ENCODE measurements around the gene NEK7.
"Not testable (repeated sequence)": the region's sequence is repeated elsewhere in the genome, so short reads cannot be mapped to it uniquely, and the experiment has no call there.

NEK7 gene

DNA sequence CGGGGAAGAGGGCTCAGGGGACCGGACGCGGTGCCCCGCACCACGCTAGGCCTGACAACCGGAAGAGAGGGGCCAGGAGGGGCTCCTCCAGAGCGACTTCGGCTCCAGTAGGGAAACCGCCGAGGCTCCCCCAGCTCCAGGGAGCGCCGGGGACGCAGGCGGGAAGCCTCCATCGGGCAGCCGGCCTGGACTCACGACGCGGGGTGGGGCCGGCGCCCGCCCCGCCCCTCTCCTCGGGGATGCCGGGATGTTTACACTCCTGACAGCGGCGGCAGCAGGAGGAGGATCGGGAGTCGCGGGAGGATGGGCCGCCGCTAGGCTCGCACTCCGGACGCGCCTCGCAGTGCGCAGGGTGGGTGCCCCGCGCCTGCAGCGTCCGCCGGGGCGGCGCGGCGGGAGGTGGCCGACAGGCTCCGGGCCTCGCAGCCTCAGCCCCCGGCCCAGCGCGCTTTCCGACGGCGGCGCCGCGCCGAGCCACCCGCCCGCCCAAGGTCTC lies at the start of gene NEK7:
Gene NEK7 (plus strand): TSS at position 254 of the 496 bp plus-strand sequence. CDS start 75,583 bp downstream, outside the sequence.
- DNase-seq (ENCODE audit: extremely low read depth in 1 of 2, low read depth in 1 of 2), result peak in 1 of 2 donors; percentile 36

DNA sequence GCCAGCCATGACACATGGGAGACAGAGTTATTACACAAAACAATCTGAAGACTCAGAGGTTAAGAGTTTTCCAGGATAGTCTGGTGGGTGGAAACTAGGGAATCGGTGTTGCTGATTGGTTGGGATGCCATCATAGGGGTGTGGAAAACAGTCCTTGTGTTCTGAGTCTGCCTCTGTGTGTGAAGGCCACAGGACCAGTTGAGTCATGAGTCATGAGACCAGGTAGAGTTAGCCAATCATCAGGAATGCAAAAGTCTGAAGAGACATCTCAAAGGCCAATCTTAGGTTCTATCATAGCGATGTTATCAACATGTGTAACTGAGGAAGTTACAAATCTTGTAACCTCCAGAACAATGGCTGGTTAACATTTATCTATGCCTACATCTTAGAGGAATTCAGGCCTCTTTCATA lies 49.7 kb upstream of the NEK7 start:
- no peak for DNase-seq (ENCODE audit: extremely low read depth in 1 of 2, low read depth in 1 of 2)

DNA sequence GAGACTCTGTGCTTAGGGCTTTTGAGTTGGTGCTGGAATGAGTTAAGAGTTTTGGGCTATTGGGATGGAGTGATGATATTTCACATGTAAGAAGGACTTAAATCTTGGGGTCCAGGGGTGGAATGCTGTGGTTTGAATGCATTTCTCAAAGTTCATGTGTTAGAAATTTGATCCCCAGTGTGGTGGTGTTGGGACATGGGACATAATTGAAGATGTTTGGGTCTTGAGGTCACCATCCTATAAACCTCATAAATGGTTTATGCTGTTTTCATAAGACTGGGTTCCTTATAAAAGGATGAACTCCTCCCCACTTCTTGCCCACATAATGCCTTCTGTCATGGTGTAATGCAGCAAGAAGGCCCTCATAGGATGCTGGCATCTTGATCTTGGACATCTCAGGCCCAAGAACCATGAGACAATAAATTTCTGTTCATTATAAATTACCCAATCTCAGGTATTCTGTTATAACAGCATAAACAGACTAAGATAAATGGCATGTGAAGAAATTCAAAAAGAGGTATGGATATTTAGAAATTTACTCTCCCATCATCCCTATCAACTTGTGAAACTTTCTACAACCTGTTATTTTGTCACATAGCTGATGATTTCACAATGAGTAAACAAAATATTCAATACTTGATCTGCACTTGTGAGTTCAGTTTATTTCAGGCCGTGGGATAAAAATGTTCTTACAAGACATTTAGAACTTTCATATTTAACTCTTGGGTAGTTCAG lies 48.0 kb upstream of the NEK7 start:
- no peak for DNase-seq (ENCODE audit: extremely low read depth in 1 of 2, low read depth in 1 of 2)

DNA sequence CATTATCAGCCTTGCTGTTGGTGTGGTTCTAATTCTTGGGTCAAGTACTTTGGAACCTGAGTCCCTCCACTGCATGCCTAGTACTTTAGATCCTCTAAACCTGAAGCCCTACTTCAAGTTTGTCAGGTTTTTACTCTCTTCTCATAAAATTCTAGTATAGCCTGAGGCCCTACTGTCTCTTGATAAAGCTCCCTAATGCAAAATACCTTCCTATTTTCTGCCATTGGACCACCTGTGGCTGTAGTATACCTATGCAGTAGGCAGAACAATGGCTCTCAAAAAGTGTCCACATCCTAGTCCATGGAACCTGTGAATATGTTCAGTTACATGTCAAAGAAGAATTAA lies 47.5 kb upstream of the NEK7 start:
- no peak for DNase-seq (ENCODE audit: extremely low read depth in 1 of 2, low read depth in 1 of 2)

DNA sequence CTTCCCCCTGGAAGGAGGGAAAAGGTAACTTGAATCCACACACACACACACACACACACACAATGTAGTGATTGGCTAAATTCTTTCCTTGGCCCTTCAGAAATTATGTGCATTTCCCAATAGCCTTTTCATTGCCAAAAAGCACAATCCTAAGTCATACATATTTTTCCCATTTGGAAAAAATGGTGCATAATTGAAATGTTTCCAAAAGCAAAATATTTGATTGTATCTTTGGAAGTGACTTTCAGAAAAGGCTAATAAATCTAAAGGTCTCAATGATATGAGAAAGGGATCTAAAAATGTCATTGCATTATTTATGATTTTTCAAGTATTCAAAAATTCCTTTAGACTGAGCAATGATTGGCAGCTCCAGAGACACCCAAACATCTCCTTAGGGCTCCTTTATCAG lies 43.5 kb upstream of the NEK7 start:
- DNase-seq (ENCODE audit: extremely low read depth in 1 of 2, low read depth in 1 of 2), result no peak

DNA sequence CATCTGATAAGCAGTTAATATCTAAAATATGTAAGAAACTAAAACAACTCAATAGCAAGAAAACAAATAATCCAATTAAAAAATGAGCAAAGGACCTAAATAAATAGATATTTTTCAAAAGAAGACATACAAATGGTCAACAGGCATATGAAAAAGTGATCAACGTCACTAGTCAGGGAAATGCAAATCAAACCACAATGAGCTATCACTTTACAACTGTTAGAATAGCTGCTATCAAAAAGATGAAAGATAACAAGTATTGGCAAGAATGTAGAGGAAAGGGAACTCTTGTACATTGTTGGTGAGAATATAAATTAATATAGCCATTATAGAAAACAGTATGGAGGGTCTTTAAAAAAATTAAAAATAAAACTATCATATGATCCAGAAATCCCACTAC lies 40.7 kb upstream of the NEK7 start:
- DNase-seq (ENCODE audit: extremely low read depth in 1 of 2, low read depth in 1 of 2), result no peak

DNA sequence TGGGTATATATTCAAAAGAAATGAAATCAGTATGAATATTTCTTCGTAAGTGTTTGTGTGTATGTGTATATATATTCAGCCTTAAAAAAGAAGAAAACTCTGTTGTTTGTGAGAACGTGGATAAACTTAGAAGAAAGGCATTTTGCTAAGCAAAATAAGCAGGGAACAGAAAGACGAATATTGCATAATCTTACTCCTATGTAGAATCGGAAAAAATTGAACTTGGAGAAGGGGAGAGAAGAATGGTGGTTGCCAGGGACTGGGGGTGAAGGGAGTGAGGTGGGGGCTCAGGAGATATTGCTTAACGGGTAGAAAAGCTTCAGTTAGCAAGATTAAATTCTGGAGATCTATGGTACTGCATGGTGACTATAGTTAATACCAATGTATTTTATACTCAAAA lies 40.3 kb upstream of the NEK7 start:
- no peak for DNase-seq (ENCODE audit: extremely low read depth in 1 of 2, low read depth in 1 of 2)

DNA sequence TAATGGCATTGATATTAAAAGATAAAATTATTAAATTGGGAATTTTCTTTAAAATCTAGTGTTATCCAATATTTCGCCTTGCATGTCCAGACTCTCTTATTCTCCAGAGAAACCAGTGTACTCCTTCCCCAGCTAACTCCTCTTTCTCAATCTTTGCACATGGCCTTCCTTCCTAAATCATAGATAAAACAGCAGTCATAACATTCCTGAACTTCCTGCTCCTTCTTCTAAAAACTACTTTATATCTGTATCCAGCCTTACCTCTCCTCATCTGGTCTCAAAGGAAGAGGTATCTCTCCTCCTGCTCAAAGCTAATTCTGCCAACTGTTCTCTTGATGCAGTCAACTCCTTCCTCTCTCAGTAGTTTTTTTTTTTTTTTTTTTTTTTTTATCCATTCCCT lies 39.5 kb upstream of the NEK7 start:
- no peak for DNase-seq (ENCODE audit: extremely low read depth in 1 of 2, low read depth in 1 of 2)

DNA sequence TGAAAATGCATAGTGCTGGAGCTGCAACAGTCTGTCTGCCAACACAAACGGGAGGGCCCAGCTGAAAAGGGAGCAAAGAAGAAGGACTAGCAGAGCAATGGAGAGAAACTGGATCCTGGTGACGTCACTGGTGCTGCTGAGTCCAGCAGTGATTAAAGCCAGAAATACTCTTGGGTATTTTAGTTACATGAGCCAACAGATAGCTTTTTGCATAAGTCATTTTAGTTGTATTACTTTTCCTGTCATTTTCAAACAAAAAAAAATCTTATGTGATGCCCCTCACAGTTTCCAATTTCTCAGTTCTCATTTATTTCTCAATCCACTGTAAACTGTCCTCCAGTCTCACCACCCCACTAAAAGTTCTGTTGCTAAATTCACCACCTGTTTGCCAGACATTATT lies 38.7 kb upstream of the NEK7 start:
- no peak for DNase-seq (ENCODE audit: extremely low read depth in 1 of 2, low read depth in 1 of 2)

DNA sequence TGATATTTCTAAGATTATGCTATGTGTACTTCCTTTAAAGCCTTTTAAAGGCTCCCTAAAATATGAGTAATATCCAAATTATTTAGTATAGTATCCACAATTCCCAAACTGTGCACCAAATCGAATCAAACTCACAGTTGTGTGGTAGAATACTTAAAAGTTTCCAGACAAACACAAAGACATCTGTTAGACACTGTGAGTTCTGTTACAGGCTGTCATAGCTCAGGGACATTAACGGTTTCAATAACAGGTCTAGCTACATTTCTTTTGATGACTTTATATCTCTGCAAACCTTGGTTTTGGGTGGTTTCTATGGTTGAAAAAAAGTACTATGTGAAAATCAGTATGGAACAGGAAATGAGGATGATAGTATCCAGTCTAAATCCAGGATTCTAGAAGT lies 36.9 kb upstream of the NEK7 start:
- DNase-seq (ENCODE audit: extremely low read depth in 1 of 2, low read depth in 1 of 2), result no peak

DNA sequence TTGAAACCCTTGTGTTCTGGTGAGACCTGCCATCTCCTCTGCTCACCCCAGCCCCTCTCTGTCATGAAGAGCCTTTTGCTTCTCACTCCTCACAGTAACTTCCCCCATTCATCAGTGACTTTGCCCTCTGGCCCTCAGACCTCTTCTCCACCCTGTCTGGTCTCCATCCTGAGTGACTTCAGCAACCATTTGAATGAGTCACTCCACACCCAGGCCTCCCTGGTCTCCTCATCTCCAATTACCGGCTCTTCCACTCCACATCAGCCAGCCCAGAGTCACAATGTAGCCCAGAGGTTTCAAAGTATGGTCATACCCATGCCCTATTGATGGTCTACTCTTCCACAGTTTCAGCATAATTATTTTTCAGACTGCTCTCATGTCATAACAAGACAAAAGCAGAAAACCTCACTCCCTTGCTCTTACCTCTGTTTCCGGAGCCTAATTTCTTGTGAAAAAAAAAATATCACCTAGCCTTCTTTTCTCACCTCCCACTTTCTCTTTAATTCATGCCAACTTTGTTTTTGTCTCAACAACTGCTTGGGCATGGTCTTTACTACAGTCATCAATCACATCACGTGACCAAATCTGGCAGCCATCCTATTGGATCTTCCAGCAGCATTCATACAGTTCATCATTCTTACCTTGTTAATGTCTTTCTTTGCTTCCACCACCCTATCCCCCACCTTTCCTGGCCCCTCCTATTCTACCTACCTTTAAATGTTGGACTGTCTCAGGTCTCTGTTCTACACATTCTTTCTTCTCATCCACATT lies 35.6 kb upstream of the NEK7 start:
- DNase-seq (ENCODE audit: extremely low read depth in 1 of 2, low read depth in 1 of 2), result no peak

DNA sequence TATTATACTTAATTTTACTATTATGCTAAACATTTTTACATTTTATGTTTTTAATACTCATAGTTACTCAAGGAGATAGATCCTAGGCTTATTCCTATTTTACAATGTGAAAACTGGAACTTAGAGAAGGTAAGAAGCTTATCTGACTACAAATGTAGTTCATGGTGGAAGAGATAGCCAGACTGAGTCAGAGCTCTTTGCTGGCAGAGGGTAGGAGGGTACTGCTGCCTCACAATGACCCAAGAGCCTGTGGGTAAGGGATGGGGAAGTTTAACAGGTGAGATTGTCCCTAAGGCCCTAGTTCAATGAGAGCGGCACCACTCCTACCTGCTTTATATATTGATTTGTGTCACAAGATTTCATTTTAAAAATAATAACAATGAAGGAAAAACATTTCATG lies 34.1 kb upstream of the NEK7 start:
- no peak for DNase-seq (ENCODE audit: extremely low read depth in 1 of 2, low read depth in 1 of 2)

DNA sequence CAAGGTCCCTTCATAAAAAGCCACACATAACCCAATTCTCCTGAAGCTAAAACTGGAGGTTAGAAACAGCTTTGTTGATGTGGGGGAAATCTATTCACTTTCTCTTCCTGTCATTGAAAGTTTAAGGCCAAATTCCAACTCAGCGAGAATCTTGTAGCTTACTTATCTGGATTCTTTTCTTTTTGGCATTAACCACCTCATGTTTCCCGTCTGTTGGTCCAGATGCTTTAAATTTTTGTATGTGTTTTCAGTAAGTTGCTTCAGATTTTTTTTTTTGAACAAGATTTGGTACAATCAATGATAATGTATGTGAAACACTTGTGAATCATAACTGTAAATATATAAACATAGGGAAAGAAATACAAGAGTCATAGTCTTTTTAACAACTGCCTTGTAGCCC lies 33.7 kb upstream of the NEK7 start:
- no peak for DNase-seq (ENCODE audit: extremely low read depth in 1 of 2, low read depth in 1 of 2)

DNA sequence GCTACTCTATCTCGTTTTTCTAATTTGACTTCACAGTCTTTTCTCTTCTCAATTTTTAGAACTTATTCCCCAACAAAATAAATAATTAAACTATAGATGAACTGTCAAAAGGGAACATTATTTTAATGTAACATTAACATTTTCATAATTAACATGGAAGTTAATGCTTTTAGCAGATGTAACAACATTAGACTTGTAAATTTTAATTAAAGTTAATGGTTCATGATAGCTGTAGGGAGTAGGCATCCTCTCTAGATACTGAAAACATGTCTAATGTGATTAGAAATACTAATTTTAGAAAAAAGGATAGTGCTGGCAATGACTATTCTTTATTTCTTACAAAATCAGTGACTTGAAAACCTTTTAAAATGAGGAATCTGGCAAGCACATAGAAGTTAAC lies 32.1 kb upstream of the NEK7 start:
- DNase-seq (ENCODE audit: extremely low read depth in 1 of 2, low read depth in 1 of 2), result no peak

DNA sequence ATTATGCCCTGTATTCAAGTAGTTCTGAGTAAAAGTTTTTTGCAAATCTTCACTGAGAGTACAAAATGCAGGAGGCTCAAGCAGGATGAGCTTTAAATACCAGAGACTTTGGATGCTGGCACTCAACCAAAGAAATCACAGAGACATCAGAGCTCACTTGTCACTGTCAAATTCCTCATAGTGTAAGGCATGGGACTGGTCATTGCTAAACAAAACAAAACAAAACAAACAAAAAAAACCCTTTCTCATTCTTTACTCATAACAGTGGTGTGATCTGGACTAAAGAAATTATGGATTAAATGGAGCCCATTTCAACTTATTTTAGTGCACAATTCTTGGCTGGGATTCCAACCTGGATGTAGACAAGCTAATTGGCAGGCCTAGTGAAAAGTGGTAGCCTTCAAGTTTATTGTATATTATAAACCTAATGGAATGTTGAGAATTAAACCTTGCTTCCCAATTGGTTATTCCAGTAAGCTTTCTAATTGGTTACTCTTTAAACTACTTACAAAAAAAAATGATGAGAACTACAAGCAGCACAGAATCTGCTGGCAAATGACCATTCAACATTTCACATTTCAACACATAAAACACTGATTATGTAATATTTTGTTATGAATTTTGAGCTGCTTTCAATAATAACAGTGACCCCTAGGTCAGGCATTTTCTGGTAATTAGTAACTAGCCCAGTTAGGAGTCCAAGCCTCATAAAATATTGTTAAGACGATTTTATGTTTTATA lies 30.6 kb upstream of the NEK7 start:
- no peak for DNase-seq (ENCODE audit: extremely low read depth in 1 of 2, low read depth in 1 of 2)

DNA sequence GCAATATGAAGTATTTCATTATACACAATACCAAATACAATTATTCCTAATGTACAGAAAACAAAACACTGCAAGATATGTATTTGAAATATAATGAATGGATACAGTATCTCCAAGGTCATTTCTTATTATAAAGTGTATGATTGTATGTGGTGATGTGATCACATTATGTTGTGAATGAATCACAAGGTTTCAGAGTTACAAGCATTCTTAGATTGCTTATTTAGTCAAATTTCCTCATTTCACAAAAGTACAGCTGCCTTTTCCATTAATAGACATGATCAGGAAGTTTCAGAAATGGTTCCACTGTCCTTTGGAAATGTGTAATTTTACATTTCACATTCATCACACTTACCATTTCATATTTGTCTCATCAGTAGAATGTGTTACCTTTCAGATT lies 28.3 kb upstream of the NEK7 start:
- no peak for DNase-seq (ENCODE audit: extremely low read depth in 1 of 2, low read depth in 1 of 2)

DNA sequence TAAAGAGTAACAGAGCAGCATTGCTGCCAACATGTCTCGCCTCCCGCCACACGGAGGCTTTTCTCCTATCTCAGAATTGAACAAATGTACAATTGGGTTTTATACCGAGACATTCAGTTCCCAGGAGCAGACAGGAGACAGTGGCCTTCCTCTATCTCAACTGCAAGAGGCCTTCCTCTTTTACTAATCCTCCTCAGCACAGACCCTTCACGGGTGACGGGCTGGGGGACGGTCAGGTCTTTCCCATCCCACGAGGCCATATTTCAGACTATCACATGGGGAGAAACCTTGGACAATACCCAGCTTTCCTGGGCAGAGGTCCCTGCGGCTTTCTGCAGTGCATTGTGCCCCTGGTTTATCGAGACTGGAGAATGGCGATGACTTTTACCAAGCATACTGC lies 26.7 kb upstream of the NEK7 start:
- DNase-seq (ENCODE audit: extremely low read depth in 1 of 2, low read depth in 1 of 2), result not testable (repeated sequence)

DNA sequence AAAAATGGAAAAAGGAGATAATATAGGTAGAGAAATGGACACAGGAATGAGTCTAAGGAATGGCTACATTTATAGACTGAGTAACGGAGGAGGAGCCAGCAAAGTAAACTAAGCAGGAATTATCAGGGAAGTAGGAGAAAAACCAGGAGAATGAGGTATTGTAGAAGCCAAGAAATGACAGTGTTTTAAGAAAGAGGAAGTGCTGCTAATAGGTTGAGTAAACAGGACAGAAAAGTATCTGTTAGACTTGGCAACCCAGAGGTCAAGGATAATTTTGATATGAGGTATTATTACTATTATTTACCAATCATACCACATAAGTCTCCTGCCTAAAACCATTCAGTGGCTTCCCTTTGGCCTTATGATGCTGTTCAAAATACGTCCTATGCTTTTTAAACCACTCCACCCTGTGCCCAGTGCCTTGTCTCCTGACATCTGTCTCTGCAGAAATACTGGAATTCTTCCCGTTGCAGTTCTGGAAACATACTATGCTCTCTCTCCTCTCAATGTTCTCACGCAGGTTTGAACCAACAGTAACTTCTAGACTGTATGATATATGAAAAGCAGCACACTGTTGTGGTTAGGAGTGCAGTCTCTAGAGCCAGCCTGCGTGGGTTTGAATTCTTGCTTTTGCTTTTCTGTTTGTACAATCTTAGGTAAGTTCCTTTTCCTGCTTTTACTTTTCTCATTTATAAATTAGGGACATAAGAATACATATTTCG lies 24.6 kb upstream of the NEK7 start:
- no peak for DNase-seq (ENCODE audit: extremely low read depth in 1 of 2, low read depth in 1 of 2)

DNA sequence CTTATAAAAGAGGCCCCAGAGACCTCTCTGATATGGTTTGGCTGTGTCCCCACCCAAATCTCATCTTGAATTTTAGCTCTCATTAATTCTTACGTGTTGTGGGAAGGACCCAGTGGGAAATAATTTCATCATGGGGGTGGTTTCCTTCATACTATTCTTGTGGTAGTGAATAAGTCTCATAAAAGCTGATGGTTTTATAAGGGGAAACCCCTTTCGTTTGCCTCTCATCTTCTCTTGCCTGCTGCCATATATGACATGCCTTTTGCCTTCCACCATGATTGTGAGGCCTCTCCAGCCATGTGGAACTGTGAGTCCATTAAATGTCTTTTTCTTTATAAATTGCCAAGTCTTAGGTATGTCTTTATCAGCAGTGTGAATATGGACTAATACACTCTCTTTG lies 22.5 kb upstream of the NEK7 start:
- no peak for DNase-seq (ENCODE audit: extremely low read depth in 1 of 2, low read depth in 1 of 2)

DNA sequence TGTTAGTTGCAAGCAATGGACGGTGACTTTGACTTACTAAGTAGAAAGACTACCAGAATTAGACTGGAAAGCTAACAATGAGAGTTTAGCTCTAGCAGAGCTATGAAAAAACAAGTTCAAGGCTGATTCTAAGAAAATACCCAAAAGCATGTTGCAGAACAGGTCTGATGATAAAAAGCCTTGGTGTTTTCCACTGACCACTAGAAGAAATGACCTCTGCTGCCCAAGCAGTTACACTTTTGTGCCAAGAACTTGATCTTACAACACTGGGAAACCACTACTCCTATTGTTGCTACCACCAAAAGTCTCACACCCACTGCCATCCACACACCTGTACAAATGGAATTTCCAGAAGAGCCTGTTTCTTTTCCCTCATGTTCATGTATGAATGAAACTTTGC lies 21.4 kb upstream of the NEK7 start:
- no peak for DNase-seq (ENCODE audit: extremely low read depth in 1 of 2, low read depth in 1 of 2)
